Mesenchymal stem cell (in vitro differentiated cells and primary cell): ENCODE measurements around the gene SPATA3. TPM values are rescaled to one million over a fixed set of nuclear protein-coding genes. Genes with fewer than 3 reads are reported as not detected.

Experiments used
- DNase-seq: peaks from one replicate; pipeline ENCODE4 v3.0.0-alpha.2; 2013
- H2AFZ ChIP-seq: one replicate; pipeline ENCODE4 v1.6.1; 2013; ENCODE audit warnings: low read depth, mild to moderate bottlenecking, control low read depth, inconsistent platforms, low read length, moderate library complexity
- H2AK5ac ChIP-seq: 2 replicates; pipeline ENCODE4 v1.6.1; 2013; ENCODE audit warnings: low read length, moderate library complexity, mild to moderate bottlenecking, inconsistent platforms; ENCODE audit not compliant: severe bottlenecking
- H2BK120ac ChIP-seq: one replicate; pipeline ENCODE4 v1.6.1; 2013; ENCODE audit warnings: low read depth, mild to moderate bottlenecking, inconsistent platforms, low read length, moderate library complexity
- H2BK12ac ChIP-seq, 2 experiments: one replicate each; pipeline ENCODE4 v1.6.1; 2013; ENCODE audit warnings: inconsistent platforms in 2 of 2, low read length in 2 of 2, mild to moderate bottlenecking in 2 of 2, moderate library complexity in 2 of 2, control low read depth in 1 of 2
- H2BK15ac ChIP-seq: one replicate; pipeline ENCODE4 v1.6.1; 2013; ENCODE audit warnings: mild to moderate bottlenecking, low read depth, inconsistent platforms; ENCODE audit not compliant: poor library complexity, severe bottlenecking
- H2BK5ac ChIP-seq: 2 replicates; pipeline ENCODE4 v1.6.1; 2013; ENCODE audit warnings: low read depth, mild to moderate bottlenecking, low read length, control low read depth, inconsistent platforms; ENCODE audit not compliant: poor library complexity, severe bottlenecking
- H3K14ac ChIP-seq, 2 experiments: one replicate each; pipeline ENCODE4 v1.6.1; 2013; ENCODE audit warnings: inconsistent platforms in 2 of 2, low read length in 2 of 2, control low read depth in 1 of 2, mild to moderate bottlenecking in 1 of 2, moderate library complexity in 1 of 2
- H3K18ac ChIP-seq, 2 experiments: one replicate each; pipeline ENCODE4 v1.6.1; 2013; ENCODE audit warnings: inconsistent platforms in 2 of 2, low read length in 2 of 2, control low read depth in 1 of 2, low read depth in 1 of 2, mild to moderate bottlenecking in 1 of 2
- H3K23ac ChIP-seq, 2 experiments: one replicate each; pipeline ENCODE4 v1.6.1; 2013; ENCODE audit warnings: inconsistent platforms in 2 of 2, low read length in 2 of 2, mild to moderate bottlenecking in 2 of 2, moderate library complexity in 2 of 2, control low read depth in 1 of 2
- H3K27ac ChIP-seq: 2 replicates; pipeline ENCODE4 v1.5.1; 2013; ENCODE audit warnings: mild to moderate bottlenecking, moderate library complexity, low read length, control low read depth, inconsistent platforms; ENCODE audit not compliant: poor library complexity, severe bottlenecking
- H3K27me3 ChIP-seq, 2 experiments: 2 replicates each; pipeline versions ENCODE4 v1.6.1 to v1.7.0; 2013; ENCODE audit warnings: low read length in 2 of 2, mild to moderate bottlenecking in 2 of 2, moderate library complexity in 2 of 2, control low read depth in 1 of 2, inconsistent platforms in 1 of 2; ENCODE audit not compliant: control insufficient read depth in 1 of 2, insufficient read depth in 1 of 2
- H3K36me3 ChIP-seq, 2 experiments: 2 replicates each; pipeline versions ENCODE4 v1.6.1 to v1.7.0; 2013; ENCODE audit warnings: low read length in 2 of 2, control low read depth in 1 of 2, inconsistent platforms in 1 of 2, low read depth in 1 of 2, mild to moderate bottlenecking in 1 of 2; ENCODE audit not compliant: insufficient read depth in 2 of 2, control insufficient read depth in 1 of 2
- H3K4ac ChIP-seq, 2 experiments: one replicate each; pipeline ENCODE4 v1.6.1; 2013; ENCODE audit warnings: inconsistent platforms in 2 of 2, low read length in 2 of 2, mild to moderate bottlenecking in 2 of 2, moderate library complexity in 2 of 2, control low read depth in 1 of 2, low read depth in 1 of 2
- H3K4me1 ChIP-seq: 2 replicates; pipeline ENCODE4 v1.6.1; 2013; ENCODE audit warnings: low read depth, low read length, control low read depth; ENCODE audit not compliant: control insufficient read depth, insufficient read depth
- H3K4me2 ChIP-seq: 2 replicates; pipeline ENCODE4 v1.6.1; 2013; ENCODE audit warnings: low read length, mild to moderate bottlenecking, inconsistent platforms; ENCODE audit not compliant: poor library complexity, severe bottlenecking
- H3K4me3 ChIP-seq, 2 experiments: 2 replicates each; pipeline versions ENCODE4 v1.5.1 to v1.7.0; 2013; ENCODE audit warnings: low read length in 2 of 2, mild to moderate bottlenecking in 2 of 2, control low read depth in 1 of 2, low read depth in 1 of 2; ENCODE audit not compliant: insufficient read depth in 1 of 2
- H3K79me1 ChIP-seq: replicated peaks from 2 replicates; pipeline ENCODE4 v1.6.1; 2013; ENCODE audit warnings: mild to moderate bottlenecking, control low read depth, low read length, inconsistent platforms; ENCODE audit not compliant: poor library complexity, severe bottlenecking
- H3K9ac ChIP-seq: 2 replicates; pipeline ENCODE4 v1.7.0; 2013; ENCODE audit warnings: mild to moderate bottlenecking, low read length, moderate library complexity
- H3K9me3 ChIP-seq: 2 replicates; pipeline ENCODE4 v1.7.0; 2013; ENCODE audit warnings: mild to moderate bottlenecking, low read length; ENCODE audit not compliant: control insufficient read depth
- H4K8ac ChIP-seq: one replicate; pipeline ENCODE4 v1.6.1; 2013; ENCODE audit warnings: inconsistent platforms, mild to moderate bottlenecking, low read length, moderate library complexity
- H4K91ac ChIP-seq: one replicate; pipeline ENCODE4 v1.6.1; 2013; ENCODE audit warnings: mild to moderate bottlenecking, low read length, inconsistent platforms
- WGBS: methylation state at CpG from one replicate; pipeline ENCODE4 v1.1.7; 2013; ENCODE audit warnings: mixed read lengths; 5-methylcytosine and 5-hydroxymethylcytosine counted together
- polyA plus RNA-seq, 2 experiments: library from polyadenylated mRNA; stranded (reverse); fragments of 200-250 nt; gene quantifications; one replicate each; pipeline ENCODE4 v1.2.3, GENCODE V29; 2013

The SPATA3 gene
- polyA plus RNA-seq (2013, experiment 1 of 2): not detected
- not detected for polyA plus RNA-seq (2013, experiment 2 of 2)

GRCh38 chr2:230995821-230996220 lies at the start of gene SPATA3:
Gene SPATA3, plus strand, starts transcription at chr2:230996121. Its CDS starts 113 bp downstream, at chr2:230996234.
- no peaks in the 10 kb centered on the region for H3K4me1 ChIP-seq
- H3K9me3 ChIP-seq: no peaks in the 10 kb centered on the region
- no peak within 1 kb of the TSS for H3K27ac ChIP-seq
- no peak within 1 kb of the TSS for H2AFZ ChIP-seq
- 79% methylated on average over 9 of the region's 9 CpGs for WGBS
- no peak within 1 kb of the TSS for H3K23ac ChIP-seq
- H4K91ac ChIP-seq: no peak within 1 kb of the TSS
- no peak within 1 kb of the TSS for H2BK120ac ChIP-seq
- no peak within 1 kb of the TSS for H3K4me2 ChIP-seq
- peak within 1 kb of the TSS in 1 of 2 experiments; percentile 81 for H3K14ac ChIP-seq
- H3K36me3 ChIP-seq: no peaks in the 10 kb centered on the region
- H3K9ac ChIP-seq: no peak within 1 kb of the TSS
- DNase-seq: no peak
- no peak within 1 kb of the TSS for H2BK12ac ChIP-seq
- H3K79me1 ChIP-seq: no peaks in the 10 kb centered on the region
- H2BK15ac ChIP-seq: no peak within 1 kb of the TSS
- no peak within 1 kb of the TSS for H3K18ac ChIP-seq
- H3K27me3 ChIP-seq: peaks cover 68 to 85% of the 10 kb centered on the region in 2 experiments
- no peak within 1 kb of the TSS for H2BK5ac ChIP-seq
- H2AK5ac ChIP-seq: no peak within 1 kb of the TSS
- peak within 1 kb of the TSS in 1 of 2 experiments; percentile 21 for H3K4me3 ChIP-seq
- H4K8ac ChIP-seq: no peak within 1 kb of the TSS
- no peak within 1 kb of the TSS for H3K4ac ChIP-seq

GRCh38 chr2:230946429-230947234 lies 49.3 kb upstream of the SPATA3 start:
- no peaks in the 10 kb centered on the region for H3K9me3 ChIP-seq
- H3K36me3 ChIP-seq: no peaks in the 10 kb centered on the region
- H3K4me2 ChIP-seq: no peak overlapping the region
- H3K4ac ChIP-seq: no peak overlapping the region
- no peak for DNase-seq
- H3K14ac ChIP-seq: no peak overlapping the region
- H3K9ac ChIP-seq: no peak overlapping the region
- no peak overlapping the region for H3K18ac ChIP-seq
- no peak overlapping the region for H2BK15ac ChIP-seq
- no peak overlapping the region for H3K4me3 ChIP-seq
- H2BK5ac ChIP-seq: no peak overlapping the region
- H3K4me1 ChIP-seq: no peaks in the 10 kb centered on the region
- no peak overlapping the region for H2BK120ac ChIP-seq
- H3K27ac ChIP-seq: no peak overlapping the region
- H2AK5ac ChIP-seq: no peak overlapping the region
- no peaks in the 10 kb centered on the region for H3K79me1 ChIP-seq
- WGBS: 87% methylated on average over 7 of the region's 7 CpGs
- no peak overlapping the region for H4K8ac ChIP-seq
- no peak overlapping the region for H2AFZ ChIP-seq
- peaks cover 21 to 40% of the 10 kb centered on the region in 2 experiments for H3K27me3 ChIP-seq
- no peak overlapping the region for H4K91ac ChIP-seq
- no peak overlapping the region for H2BK12ac ChIP-seq
- no peak overlapping the region for H3K23ac ChIP-seq

DNA sequence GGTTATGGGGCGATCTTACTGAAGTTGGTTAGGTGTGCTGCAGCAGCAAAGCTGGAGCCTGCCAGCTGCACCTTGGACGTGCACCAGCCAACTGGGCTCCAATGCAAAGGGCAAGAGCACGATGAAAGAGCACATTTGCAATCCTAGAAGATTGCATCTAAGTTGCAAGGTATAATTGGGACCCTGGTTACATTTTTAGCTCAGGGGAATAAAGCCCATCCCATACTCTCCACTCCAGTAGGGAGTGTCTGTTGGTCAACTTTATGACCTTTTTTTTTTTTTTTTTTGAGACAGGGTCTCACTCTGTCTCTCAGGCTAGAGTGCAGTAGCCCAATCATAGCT lies 48.7 kb upstream of the SPATA3 start:
- Histone ChIP-seq H2BK15ac (no peak overlapping the region), H3K9me3 (no peaks in the 10 kb centered on the region), H2BK5ac (no peak overlapping the region), H3K14ac (no peak overlapping the region), H3K4ac (no peak overlapping the region), H3K27ac (no peak overlapping the region), H3K23ac (no peak overlapping the region), H3K27me3 (peaks cover 18 to 37% of the 10 kb centered on the region in 2 experiments), H3K9ac (no peak overlapping the region), H2AK5ac (no peak overlapping the region), H4K91ac (no peak overlapping the region), H3K36me3 (no peaks in the 10 kb centered on the region), H4K8ac (no peak overlapping the region), H3K79me1 (no peaks in the 10 kb centered on the region), H3K4me2 (no peak overlapping the region), H3K18ac (no peak overlapping the region), H2AFZ (no peak overlapping the region), H2BK12ac (no peak overlapping the region), H2BK120ac (no peak overlapping the region), H3K4me1 (no peaks in the 10 kb centered on the region), H3K4me3 (no peak overlapping the region)
- WGBS: 97% methylated on average over 3 of the region's 3 CpGs
- DNase-seq: no peak

- no peak overlapping the region for H2AFZ ChIP-seq
- no peaks in the 10 kb centered on the region for H3K4me1 ChIP-seq
- no peak overlapping the region for H2BK15ac ChIP-seq
- no peaks in the 10 kb centered on the region for H3K79me1 ChIP-seq
- no peak for DNase-seq
- no peak overlapping the region for H3K23ac ChIP-seq
- H3K14ac ChIP-seq: no peak overlapping the region
- no peak overlapping the region for H3K4ac ChIP-seq
- H3K36me3 ChIP-seq: no peaks in the 10 kb centered on the region
- H3K27ac ChIP-seq: no peak overlapping the region
- peaks cover 14 to 40% of the 10 kb centered on the region in 2 experiments for H3K27me3 ChIP-seq
- no peak overlapping the region for H3K4me3 ChIP-seq
- H3K4me2 ChIP-seq: no peak overlapping the region
- H2BK5ac ChIP-seq: no peak overlapping the region
- H3K9me3 ChIP-seq: no peaks in the 10 kb centered on the region
- H3K18ac ChIP-seq: no peak overlapping the region
- H2BK12ac ChIP-seq: no peak overlapping the region
- no peak overlapping the region for H4K8ac ChIP-seq
- WGBS: 87% methylated on average over 9 of the region's 10 CpGs
- H4K91ac ChIP-seq: no peak overlapping the region
- H3K9ac ChIP-seq: no peak overlapping the region
- H2BK120ac ChIP-seq: no peak overlapping the region
- H2AK5ac ChIP-seq: no peak overlapping the region
Measured at GRCh38 chr2:230947908-230948365, 48.0 kb upstream of the SPATA3 start.
